G401.6 (cell line): Measurements from ENCODE around the gene SCN9A.
"Not testable (repeated sequence)": the region's sequence is repeated elsewhere in the genome, so short reads cannot be mapped to it uniquely, and the experiment has no call there.

Source experiments
- FAIRE-seq: peaks from 2 replicates; lab custom pipeline; 2012; peaks lifted over from hg19 to GRCh38; lab: Jason Lieb, UNC

The SCN9A gene

DNA sequence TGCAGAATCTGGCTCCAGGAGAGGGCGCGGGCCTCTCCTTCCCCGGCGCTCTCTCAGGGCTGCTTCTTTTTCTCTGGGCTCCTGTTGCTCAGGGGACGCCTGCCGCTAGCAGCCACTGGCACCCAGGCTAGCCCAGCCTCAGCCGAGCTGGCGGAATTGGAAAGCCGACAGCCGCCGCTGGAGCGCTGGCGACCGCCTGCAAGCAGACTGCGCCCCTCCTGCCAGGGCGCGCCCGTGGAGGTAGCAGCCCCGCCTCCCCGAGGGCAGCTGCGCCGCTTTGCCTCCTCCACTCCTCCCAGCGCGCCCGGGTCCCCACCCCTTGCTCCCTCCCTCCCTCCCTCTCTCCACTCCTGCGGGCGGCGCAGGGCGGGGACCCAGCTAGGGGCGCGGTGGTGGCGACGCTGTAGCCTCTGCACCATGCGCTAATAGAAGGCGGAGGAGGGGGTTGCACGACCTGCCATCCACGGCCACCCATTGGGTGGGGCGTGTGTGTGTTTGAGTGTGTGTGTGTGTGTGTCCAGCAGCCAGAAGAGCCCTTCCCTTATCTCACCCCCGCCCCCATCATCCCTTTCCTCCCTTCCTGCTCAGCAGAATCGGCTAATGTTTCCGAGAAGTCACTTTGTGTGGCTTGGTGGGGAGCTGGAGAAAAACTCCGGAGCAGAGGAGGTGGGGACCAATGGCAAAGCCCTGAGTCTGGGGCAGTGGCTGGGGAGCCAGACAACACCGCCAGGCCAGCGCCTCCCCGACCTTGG, at the start of gene SCN9A:
SCN9A (minus strand) TSS at position 209 of the 752 bp plus-strand sequence. CDS start 64,188 bp downstream, outside the sequence.
- FAIRE-seq = no peak

DNA sequence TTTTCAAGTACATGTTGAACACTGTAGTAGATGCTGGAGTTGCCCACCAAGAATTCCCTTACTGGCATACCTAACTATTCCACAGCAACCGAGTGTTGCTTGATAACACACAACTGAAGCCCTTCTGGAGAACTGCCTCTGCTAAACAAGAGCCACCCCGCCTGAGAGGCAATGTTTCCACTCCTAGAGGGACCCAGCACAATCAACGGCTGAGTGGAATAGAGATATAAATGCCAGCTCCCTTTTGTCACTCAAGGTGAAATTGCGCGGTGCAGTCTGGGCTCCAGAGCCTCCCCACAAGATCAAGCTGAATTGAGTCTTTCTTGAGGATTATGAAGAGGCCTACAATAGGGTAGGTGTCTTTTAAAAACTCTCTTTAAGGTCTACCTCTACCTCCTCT, 49.1 kb upstream of the SCN9A start:
- FAIRE-seq = no peak

DNA sequence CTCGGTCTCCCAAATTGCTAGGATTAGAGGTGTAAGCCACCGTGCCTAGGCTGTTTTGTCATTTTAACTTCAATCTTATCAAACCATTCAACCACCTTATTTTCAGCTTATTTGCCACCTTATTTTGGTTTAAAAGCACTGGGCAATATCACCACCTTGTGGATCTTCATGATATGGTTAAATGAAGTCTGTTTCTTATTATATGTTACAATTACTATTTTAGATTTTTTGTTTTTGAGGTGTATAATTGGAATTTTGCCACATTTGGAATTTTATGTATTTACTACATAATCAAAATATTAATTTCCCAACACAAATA, 43.8 kb upstream of the SCN9A start:
- FAIRE-seq = peak; percentile 60

DNA sequence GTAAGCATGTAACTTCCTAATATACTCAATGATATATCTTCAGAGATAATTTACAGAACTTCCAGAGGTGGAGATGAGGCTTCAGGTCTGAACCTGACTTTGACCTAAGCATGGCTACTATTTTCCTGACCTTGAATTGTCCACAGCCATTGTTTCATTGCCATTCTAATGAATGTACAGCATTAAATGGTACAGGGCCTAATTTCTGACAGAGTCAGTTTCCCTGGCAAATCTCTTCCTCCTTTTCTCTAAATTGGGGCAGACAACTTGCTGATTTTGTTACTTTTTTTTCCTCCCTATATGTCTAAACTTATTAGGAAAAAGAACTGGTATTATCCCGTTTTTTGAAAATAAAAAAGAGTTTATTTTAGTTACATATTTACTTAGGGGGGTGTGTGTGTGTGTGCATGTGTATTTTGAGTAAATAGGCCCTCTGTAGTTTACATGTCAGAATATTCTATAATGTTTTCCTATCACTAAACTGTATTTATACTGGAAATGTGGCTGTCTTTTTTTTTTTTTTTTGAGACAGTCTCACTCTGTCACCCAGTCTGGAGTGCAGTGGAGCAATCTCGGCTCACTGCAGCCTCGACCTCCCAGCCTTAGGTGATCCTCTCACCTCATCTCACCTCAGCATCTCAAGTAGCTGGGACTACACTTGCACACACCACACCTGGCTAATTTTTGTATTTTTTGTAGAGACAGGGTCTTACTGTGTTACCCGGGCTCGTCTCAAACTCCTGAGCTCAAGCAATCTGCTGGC, 43.3 kb upstream of the SCN9A start:
- no peak for FAIRE-seq

DNA sequence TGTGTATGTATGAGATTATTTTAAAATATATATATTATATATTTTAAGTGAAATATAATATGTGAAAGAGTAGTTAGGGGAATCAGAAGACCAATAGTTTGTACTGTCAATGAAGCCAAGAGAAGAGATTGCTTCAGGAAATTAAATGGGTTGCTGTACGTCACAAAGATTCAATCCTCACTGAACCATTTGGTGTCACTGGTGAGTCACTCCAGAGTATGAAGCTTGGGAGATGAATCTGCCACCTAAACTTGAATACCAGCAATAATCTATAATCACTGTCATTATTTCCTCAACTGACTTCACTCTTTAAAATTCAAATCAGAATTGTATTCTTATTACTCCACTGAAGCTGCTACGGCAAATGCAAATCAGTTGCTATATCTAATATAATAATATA, 41.9 kb upstream of the SCN9A start:
- no peak for FAIRE-seq

DNA sequence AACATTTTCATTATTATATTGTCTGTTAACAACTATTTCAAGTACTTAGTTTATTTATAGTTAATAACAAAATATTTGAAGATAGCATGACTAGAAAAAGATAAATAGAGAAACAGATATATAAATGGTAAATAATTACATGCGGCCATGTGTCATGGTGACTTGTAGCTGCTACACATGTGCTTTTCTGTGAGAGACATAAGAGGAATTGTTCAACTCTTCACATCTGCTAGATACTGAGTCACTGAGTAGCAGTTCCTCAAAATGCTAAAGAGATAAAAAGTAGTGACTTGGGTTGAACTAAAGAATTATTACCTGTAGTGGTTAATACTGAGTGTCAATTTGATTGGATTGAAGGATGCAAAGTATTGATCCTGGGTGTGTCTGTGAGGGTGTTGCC, 37.5 kb upstream of the SCN9A start:
- no peak for FAIRE-seq

DNA sequence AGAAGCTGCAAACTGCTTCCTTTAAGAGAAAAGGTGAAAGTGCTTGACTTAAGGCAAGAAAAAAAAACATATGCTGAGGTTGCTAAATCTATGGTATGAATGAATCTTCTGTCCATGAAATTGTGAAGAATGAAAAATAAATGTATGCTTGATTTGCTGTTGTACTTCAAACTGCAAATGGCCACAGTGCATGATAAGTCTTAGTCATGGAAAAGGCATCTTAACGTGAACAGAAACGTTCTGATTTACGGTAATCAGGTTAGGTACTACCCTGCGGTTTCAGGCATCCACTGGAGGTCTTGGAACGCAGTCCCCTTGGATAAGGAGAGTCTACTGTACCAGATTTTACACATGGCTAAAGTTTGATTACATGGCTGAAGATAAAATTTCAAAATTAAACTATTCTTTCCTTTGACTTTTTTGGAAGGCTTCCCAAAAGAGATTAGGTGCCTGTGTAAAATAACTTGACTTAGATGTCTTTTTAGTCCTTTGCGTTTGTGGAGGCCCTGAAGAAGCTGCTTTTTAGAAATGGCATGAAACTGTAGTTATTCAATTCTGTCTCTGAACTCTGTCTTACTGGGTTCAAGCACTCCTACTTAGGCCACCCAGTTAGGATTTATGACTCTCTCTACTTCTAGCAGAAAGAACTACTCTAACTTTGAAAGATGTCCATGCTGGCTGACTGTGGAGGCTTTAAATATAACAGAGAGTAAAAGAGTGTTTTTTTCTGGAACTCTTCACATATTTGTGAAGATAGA, 35.9 kb upstream of the SCN9A start:
- no peak for FAIRE-seq

DNA sequence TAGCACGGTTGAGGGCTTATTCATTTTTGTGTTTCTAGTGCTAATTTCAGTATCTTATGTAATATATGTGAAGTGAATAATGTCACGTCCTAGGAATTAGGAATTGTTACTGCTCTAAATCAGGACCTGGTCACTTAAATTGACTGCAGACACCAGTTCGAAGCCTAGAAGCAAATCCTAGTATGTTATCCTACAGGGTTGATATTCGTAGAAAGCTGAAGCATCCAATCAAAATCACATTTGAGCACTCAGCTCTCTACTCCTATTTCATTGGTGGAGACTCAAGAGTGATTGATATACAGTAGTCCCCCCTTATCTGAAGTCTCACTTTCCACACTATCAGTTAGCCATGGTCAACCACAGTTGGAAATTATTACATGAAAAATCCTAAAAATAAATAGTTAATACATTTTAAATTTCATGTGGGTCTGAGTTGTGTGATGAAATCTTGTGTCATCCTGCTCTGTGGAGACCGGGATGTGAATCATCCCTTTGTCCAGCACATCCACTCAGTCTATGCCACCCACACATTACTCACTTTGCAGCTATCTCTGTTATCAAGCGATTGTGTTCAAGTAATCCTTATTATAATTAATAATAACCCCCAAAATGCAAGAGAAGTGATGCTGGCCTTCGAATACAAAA, 35.2 kb upstream of the SCN9A start:
- FAIRE-seq = no peak

DNA sequence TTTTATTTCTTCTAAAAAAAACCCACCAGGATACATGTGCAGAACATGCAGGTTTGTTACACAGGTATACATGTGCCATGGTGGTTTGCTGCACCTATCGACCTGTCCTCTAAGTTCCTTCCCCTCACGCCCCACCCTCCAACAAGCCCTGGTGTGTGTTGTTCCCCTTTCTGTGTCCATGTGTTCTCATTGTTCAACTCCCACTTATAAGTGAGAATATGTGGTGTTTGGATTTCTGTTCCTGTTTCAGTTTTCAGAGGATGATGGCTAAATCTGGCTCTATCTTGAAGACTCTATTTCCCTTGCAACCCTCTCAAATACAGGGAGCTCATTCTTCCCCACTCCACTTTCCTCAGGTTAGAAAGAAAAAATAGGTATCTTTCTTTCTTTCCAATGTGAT, 32.0 kb upstream of the SCN9A start:
- FAIRE-seq = not testable (repeated sequence)

DNA sequence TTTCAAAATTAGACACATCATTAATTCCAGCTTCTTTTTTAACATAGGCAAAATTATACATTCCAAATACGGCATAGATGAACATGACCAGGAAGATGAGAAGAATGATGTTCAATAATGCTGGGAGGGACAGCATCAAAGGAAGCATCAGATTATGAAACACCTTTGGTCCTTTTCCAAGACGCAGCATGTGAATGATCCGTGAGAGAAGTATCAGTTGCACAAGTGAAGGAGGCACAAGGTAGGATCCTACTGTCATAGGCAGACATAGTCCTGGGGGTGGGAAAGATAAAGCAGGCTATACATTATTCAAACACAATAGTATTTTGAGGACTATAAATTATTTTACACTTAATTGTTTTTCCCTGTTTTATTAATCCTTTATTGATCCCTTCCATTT, 30.6 kb upstream of the SCN9A start:
- no peak for FAIRE-seq

DNA sequence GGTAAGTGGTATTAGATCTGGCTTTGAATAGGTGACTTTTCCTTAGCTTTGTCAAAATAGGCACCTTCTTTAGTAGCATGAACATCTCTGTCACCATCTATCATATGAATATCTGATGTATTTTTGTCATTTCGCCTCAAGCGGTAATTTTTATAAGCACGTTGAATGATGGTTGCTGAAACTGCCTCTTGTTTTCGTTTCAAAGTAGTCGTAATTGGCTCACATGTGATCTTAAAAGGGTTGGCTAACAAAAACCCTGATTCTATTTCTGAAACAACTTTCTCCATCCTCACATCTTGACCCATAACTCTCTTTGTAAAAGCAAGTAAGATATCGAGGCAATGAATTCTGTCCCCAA, 29.8 kb upstream of the SCN9A start:
- no peak for FAIRE-seq

DNA sequence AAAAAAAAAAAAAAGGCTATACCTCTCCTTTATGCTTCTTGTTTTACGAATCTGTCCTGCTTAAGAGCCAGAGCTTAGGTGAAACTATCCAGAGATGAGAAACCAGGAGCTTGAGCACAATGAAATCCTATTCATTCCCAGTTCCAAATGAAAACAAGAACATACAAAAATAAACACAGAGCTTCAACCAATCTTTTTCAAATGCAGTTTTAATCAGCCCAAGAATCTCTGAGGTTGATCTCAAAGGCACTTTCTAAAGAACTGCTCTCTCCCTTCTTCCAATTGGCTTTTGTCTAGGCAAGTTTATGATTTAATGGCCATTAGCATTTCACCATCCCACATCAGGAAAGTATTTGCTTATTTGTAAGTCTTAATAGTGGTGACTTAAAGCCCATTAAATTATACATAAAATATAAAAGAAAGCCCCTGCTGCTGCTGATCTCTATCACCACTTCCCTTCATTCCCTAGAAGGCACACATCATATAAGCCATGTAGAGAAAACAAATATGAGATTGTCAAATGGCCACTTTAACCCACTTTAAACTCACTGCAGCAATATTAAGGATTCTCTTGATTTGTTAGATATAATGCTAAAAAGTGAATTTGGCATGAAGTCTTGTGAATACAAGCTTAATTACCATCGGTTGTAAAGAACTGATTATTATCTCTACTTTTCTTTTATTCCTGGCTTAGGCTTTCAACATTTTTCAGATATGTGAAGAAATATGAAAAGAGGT, 29.3 kb upstream of the SCN9A start:
- no peak for FAIRE-seq

DNA sequence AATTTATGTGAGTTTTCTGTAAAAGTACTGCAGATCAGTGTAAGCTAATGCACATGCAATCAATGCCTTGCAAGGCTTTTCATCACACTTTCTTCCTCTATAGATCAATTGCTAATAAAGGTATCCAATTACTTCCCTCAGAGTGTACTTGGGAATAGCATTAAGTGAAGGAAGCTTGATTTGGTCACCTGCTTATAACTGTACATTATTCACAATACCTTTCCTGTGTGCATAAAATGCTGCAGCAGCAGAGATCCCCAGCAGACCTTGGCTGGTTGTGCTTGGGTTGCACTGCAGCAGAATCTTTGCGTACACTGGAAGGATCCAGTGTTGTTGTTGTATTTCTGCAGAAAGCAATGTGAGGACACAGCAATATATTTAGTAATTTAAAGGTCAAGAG, 18.5 kb upstream of the SCN9A start:
- FAIRE-seq = no peak

DNA sequence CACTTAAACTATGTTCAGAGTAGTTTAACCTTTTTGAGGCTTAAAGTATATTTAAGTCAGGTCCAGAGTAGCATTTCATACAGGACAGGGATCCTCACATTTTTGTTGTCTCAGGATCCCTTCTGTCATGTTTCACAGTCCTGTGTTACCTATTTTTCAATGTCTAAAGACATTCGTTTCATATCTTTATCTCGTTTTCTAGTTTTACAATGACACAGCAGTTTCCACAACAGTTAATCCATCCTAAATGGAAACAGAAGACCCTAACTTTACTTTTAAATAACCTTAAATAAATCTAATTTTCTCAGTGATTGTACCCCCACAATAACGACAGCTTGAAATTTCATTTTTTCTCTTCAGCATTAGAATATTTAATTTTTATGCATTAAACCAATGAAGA, 17.3 kb upstream of the SCN9A start:
- FAIRE-seq = no peak

DNA sequence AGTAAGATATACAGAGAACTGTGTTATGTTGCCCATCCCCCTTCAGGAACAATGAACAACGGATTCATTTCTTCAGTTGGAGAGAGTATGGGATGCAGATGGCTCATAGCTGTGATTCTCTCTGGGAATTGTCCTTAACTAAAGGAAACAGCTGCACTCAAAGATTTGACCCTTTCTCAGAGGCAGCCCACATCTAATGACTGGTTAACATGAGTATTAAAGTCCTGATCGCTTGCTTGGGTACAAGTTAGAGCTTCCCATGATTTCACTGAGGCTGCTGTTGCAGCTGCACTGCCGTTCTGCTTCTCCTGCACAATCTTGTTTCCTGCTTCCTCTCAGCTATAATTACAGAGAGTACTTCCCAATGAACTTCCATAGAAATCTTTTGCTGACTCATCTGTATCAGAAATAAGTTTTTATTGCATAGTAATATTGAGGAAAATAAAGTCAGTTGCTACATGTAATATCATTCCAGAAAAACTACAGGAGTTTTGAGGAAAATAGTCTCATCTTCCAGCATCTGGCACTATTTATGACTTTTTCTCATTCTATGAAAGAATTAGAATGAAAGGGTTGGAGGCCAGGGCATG, 12.8 kb upstream of the SCN9A start:
- FAIRE-seq = no peak

DNA sequence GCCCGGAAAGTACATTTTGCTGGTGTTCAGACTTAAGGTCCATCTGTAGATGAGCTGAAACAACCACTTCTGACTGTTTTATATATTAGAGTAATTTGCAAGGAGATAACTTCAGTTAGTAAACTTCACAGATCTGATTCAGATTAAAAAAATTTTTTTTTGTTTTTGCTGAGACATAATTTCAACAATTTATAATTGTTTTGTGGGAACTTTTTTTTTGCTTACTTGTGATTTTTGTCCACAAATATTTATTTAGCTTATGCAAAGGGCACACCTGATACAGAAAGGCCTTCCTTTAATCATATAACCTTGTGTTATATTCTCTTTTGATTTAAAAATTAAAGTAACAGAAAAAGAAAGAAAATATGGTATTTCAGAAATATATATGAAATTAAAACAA, 9.6 kb upstream of the SCN9A start:
- no peak for FAIRE-seq

DNA sequence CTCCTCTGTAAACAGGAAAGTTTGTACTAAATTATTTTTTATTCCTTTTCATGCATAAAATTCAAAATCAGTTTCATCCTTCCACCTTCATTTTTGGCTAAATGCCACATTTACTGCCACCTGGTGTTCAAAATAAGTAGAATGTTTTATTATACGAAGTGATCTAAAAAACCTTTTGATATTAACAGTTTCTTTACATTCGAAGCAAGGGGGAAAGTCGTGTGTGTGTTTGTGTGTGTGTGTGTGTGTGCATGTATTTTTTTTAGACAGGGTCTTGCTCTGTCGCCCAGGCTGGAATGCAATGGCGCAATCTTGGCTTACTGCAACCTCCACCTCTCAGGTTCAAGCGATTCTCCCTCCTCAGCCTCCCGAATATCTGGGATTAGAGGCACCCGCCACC, 9.0 kb upstream of the SCN9A start:
- peak; percentile 70 for FAIRE-seq

DNA sequence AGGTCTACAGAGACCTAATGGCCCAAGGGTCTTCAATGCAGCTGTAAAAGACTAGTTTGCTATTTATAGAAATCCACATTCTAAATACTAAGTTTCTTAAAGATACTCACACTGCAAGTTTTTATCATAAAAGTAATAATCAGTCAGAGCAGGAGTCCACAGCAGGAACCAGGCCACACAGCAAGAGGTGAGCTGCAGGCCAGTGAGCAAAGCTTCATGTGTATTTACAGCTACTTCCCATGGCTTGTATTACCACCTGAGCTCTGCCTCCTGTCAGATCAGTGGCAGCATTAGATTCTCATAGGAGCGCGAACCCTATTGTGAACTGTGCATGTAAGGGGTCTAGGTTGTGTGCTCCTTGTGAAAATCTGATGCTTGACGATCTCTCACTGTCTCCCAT, 6.7 kb upstream of the SCN9A start:
- FAIRE-seq = no peak

DNA sequence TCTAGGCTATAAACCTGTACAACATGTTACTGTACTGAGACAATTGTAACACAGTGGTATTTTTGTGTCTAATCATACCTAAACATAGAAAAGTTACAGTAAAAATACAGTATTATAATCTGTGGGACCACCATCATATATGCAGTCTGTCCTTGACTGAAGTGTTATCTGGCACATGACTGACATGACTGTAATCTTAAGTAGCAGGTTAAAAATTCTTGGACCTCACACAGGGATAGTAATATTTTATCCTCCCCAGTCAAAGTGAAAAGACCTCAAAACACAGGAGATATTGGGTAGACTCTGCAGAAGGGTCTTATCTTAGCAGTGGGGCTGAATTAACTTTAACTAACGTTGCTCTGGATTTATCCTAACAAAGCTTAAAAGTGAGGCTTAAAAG, 4.9 kb upstream of the SCN9A start:
- no peak for FAIRE-seq

DNA sequence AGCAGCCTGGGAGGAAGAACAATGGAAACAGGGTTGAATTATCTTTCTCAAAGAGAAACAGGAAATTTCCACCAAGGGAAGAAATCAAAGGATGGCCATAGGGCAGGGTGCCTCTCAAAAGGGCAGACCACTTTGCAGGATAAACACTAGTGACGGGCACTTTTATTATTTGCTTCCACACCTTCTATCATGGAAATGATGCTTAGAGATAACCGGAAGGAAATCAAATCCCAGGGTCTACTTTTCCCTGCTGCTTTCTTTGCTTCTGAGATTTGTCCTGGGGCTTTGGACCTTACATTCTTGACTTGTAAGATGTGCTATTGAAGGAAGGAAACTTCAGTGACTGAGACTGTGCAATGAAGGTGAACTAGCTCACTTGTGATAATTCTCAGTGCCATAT, 1.1 kb upstream of the SCN9A start:
- no peak for FAIRE-seq

DNA sequence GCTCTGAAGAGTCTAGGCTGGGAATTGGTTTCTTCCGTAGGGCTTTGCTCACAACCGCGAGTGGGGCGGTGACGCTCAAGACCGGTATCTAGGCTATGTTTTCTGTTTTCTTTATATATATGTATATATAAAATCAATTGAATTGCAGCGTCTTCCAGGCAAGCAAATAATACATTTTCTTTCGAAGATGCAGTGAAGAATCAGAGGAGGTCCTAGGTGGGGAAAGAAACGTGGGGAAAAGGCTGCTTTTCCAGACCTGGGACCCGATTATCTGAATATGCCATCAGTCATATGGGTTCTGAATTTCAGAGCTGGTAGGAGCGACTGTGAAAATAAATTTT, 714 bp upstream of the SCN9A start:
- FAIRE-seq = no peak

DNA sequence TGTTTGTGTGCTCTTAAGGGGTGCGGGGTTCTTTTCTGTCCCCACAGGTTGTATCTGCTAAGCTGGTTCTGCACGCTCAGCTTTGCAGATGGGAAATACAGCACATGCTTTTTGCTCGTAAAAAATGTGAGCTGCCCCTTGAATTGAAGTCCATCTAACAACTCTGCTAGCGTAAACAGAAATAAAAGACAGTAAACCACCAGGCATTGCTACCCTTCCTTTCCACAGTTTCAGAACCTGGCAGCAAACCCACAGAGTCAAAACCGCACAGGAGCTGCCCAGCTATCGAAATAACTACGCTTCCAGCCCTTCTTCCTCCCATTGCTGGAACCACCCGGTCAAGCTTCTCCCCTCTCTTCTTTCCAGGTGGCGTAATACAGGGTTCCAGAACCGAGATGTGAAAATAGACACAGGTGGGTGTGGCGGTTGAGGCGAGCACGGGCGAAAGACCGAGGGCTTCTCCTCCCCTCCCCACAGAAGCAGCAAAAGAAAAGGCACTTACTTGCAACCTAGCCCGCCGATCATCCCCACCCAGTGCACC, 479 bp downstream of the SCN9A start:
- no peak for FAIRE-seq
